PC-9 (cell line): ENCODE results near the gene YPEL2. TPM values are rescaled to one million over a fixed set of nuclear protein-coding genes. Genes with fewer than 3 reads are reported as not detected.

Source experiments
- BruUV-seq: library from RNA; stranded (reverse); fragments of 400-500 nt; replicated peaks from 2 replicates; lab custom pipeline; 2021; lab: Mats Ljungman, UMichigan
- CTCF ChIA-PET: fragments of 300-600 bp; sonication (Branson Sonifier 250); formaldehyde crosslinking; loops from one replicate; lab custom pipeline; 2022; ENCODE audit warnings: antibody characterized with exemption; lab: Charles Lee
- POLR2A ChIA-PET: fragments of 300-600 bp; sonication (Branson Sonifier 250); formaldehyde crosslinking; loops from one replicate; lab custom pipeline; 2022; ENCODE audit warnings: antibody characterized with exemption; ENCODE audit not compliant: unreplicated experiment; lab: Charles Lee
- DNase-seq, 2 experiments: peaks; one replicate each; pipeline versions ENCODE4 v3.0.0 to v3.0.0-alpha.2; 2015 to 2022; ENCODE audit warnings: mixed read lengths in 1 of 2
- H2AFZ ChIP-seq: fragments of 200-600 bp; sonication (generic); 2 replicates; pipeline ENCODE4 v1.8.1; 2017; ENCODE audit warnings: antibody characterized with exemption
- H3F3A ChIP-seq: fragments of 200-600 bp; sonication (generic); 2 replicates; pipeline ENCODE4 v1.8.1; 2017; ENCODE audit warnings: antibody characterized with exemption, mild to moderate bottlenecking, low read depth; ENCODE audit not compliant: insufficient read depth
- H3K27ac ChIP-seq: fragments of 200-600 bp; sonication (generic); 2 replicates; pipeline ENCODE4 v1.6.1; 2016; ENCODE audit warnings: mixed run types
- H3K27me3 ChIP-seq: fragments of 200-600 bp; sonication (generic); 2 replicates; pipeline ENCODE4 v1.6.1; 2016; ENCODE audit warnings: low read depth, mixed run types; ENCODE audit not compliant: insufficient read depth
- H3K36me3 ChIP-seq: fragments of 200-600 bp; sonication (generic); 2 replicates; pipeline ENCODE4 v1.6.1; 2016; ENCODE audit warnings: low read depth, mixed run types
- H3K4me1 ChIP-seq: fragments of 200-600 bp; sonication (generic); replicated peaks from 2 replicates; pipeline ENCODE4 v1.6.1; 2016; ENCODE audit warnings: mixed run types; ENCODE audit not compliant: insufficient read depth
- H3K4me2 ChIP-seq: fragments of 200-600 bp; sonication (generic); 2 replicates; pipeline ENCODE4 v1.6.1; 2017; ENCODE audit warnings: mixed run types
- H3K4me3 ChIP-seq: fragments of 200-600 bp; sonication (generic); 2 replicates; pipeline ENCODE4 v1.6.1; 2016; ENCODE audit warnings: mixed run types
- H3K79me2 ChIP-seq: fragments of 200-600 bp; sonication (generic); 2 replicates; pipeline ENCODE4 v1.6.1; 2017; ENCODE audit warnings: low read depth, mixed run types
- H3K9me2 ChIP-seq: fragments of 200-600 bp; sonication (generic); 2 replicates; pipeline ENCODE4 v1.8.1; 2017; ENCODE audit warnings: mild to moderate bottlenecking; ENCODE audit not compliant: insufficient read depth
- H3K9me3 ChIP-seq: fragments of 200-600 bp; sonication (generic); 2 replicates; pipeline ENCODE4 v1.8.1; 2016; ENCODE audit warnings: low read depth; ENCODE audit not compliant: insufficient read depth
- H4K20me1 ChIP-seq: fragments of 200-600 bp; sonication (generic); 2 replicates; pipeline ENCODE4 v1.8.1; 2017; ENCODE audit not compliant: insufficient read depth
- EZH2 ChIP-seq: fragments of 200-600 bp; sonication (generic); IDR thresholded peaks from 2 replicates; pipeline ENCODE4 v1.8.0; 2017; ENCODE audit warnings: antibody characterized with exemption, low read depth
- intact Hi-C: fragments of 100-400 bp; cut with micrococcal nuclease; formaldehyde crosslinking; loops from one replicate; pipeline ENCODE4 v1.10.0; 2022; ENCODE audit not compliant: unreplicated experiment
- total RNA-seq: library from RNA; stranded (reverse); gene quantifications from 2 replicates; pipeline ENCODE4 v1.2.3, GENCODE V29; 2021
- TF ChIP-seq, protein P1 (sequence below): fragments of 200-600 bp; sonication (generic); conservative IDR thresholded peaks from 2 replicates; pipeline ENCODE4 v1.6.1; 2017; ENCODE audit warnings: mixed run types, antibody characterized with exemption, mild to moderate bottlenecking, moderate library complexity

The YPEL2 gene
- total RNA-seq, 1 experiment from 2014 or later, result 12.9 TPM

DNA sequence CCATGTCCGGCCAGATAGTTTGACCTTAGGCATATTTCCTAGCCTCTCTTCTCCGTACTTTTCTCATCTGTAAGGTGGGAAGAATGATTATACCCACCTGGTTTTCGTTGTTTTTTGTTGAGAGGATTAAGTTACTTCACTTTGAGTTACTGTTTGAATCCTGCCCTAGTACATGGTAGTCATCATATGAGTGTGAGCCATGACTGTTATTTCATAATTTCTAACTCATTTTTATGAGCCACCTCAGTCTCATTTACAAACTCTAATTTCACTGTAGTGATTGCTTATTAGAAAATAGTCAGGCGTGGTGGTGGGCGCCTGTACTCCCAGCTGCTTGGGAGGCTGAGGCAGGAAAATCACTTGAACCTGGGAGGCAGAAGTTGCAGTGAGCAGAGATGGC is 45.1 kb downstream of the YPEL2 start:
- no TSS peak for BruUV-seq
- ChIA-PET CTCF (no interaction called here), POLR2A (no interaction called here)
- no peak overlapping the region for H3K4me2 ChIP-seq
- peaks cover 6% of the 10 kb centered on the region; the same call in 1 of the 2 replicates for H3F3A ChIP-seq
- H3K4me3 ChIP-seq, result no peak overlapping the region
- no peak overlapping the region for H3K27ac ChIP-seq
- H3K4me1 ChIP-seq, result peaks cover 12% of the 10 kb centered on the region
- no peaks in the 10 kb centered on the region for H3K9me3 ChIP-seq
- H2AFZ ChIP-seq, result no peak overlapping the region
- no peaks in the 10 kb centered on the region for H3K27me3 ChIP-seq
- DNase-seq, result no peak
- intact Hi-C loops, result no loop called here
- H4K20me1 ChIP-seq, result no peaks in the 10 kb centered on the region
- H3K9me2 ChIP-seq, result no peaks in the 10 kb centered on the region
- H3K79me2 ChIP-seq, result no peaks in the 10 kb centered on the region
- H3K36me3 ChIP-seq, result no peaks in the 10 kb centered on the region
- TF ChIP-seq EZH2, result no peak
- TF ChIP-seq, protein P1, sequence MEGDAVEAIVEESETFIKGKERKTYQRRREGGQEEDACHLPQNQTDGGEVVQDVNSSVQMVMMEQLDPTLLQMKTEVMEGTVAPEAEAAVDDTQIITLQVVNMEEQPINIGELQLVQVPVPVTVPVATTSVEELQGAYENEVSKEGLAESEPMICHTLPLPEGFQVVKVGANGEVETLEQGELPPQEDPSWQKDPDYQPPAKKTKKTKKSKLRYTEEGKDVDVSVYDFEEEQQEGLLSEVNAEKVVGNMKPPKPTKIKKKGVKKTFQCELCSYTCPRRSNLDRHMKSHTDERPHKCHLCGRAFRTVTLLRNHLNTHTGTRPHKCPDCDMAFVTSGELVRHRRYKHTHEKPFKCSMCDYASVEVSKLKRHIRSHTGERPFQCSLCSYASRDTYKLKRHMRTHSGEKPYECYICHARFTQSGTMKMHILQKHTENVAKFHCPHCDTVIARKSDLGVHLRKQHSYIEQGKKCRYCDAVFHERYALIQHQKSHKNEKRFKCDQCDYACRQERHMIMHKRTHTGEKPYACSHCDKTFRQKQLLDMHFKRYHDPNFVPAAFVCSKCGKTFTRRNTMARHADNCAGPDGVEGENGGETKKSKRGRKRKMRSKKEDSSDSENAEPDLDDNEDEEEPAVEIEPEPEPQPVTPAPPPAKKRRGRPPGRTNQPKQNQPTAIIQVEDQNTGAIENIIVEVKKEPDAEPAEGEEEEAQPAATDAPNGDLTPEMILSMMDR, result no peak

DNA sequence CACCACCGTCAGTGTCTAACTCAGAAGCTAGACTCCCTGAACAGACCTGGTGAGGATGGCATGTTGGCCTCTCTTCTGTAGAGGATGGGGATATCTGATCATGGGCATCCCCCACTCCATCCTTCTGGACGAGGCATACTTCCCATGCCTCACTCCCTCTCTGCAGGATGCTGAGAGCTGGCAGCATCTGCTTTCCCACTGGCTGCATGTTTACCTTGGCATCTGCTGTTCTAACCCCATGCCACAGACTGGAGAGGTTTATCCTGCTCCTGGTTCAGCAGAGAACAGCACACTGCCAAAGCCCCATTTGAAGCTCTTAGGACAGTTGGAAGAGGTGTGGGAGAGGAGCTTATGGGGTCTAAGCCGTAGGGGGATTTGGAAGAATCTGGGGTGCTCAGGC is 46.0 kb downstream of the YPEL2 start:
- no peak overlapping the region for H2AFZ ChIP-seq
- ChIA-PET POLR2A (no interaction called here), CTCF (no interaction called here)
- H3K36me3 ChIP-seq, result no peaks in the 10 kb centered on the region
- H3K9me3 ChIP-seq, result no peaks in the 10 kb centered on the region
- no peaks in the 10 kb centered on the region for H3K27me3 ChIP-seq
- peaks cover 3% of the 10 kb centered on the region for H3K4me1 ChIP-seq
- no peaks in the 10 kb centered on the region for H3K9me2 ChIP-seq
- H3K27ac ChIP-seq, result no peak overlapping the region
- no peak overlapping the region for H3K4me2 ChIP-seq
- no peaks in the 10 kb centered on the region for H4K20me1 ChIP-seq
- no peak overlapping the region for H3K4me3 ChIP-seq
- no peaks in the 10 kb centered on the region; the same call in 1 of the 2 replicates for H3F3A ChIP-seq
- TF ChIP-seq, protein P1, result no peak
- no peak for TF ChIP-seq EZH2
- intact Hi-C loops, result no loop called here
- no TSS peak for BruUV-seq
- DNase-seq, result no peak
- H3K79me2 ChIP-seq, result no peaks in the 10 kb centered on the region

DNA sequence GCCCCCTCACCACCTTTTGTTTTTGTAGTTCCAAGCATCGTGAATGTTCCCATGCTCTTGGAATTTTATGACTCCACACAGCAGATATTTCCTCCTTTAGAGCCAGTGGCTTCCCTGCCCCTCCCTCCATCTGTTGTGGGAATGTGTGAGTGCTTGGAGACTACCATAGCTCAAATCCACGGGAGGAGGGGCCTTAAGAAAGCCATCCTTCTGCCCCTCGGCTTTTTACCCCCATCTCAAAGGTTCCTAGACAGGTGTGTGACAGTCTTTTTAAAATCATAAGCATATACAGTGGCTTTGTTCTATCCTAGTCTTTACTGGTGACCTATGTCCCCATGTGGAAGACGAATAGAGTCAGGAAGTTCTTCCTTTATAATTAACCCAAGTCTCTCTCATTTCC is 47.2 kb downstream of the YPEL2 start:
- H3K9me2 ChIP-seq, result no peaks in the 10 kb centered on the region
- no TSS peak for BruUV-seq
- DNase-seq, result no peak
- no peak overlapping the region for H2AFZ ChIP-seq
- no peak overlapping the region for H3K4me2 ChIP-seq
- H3K79me2 ChIP-seq, result no peaks in the 10 kb centered on the region
- no peaks in the 10 kb centered on the region for H3K4me1 ChIP-seq
- H3K36me3 ChIP-seq, result no peaks in the 10 kb centered on the region
- H3K4me3 ChIP-seq, result no peak overlapping the region
- ChIA-PET POLR2A (interaction anchor here (0.8 kb wide), 1 partner anchor 49 kb away, joined by 5 read pairs; no protein-coding TSS in a partner anchor), CTCF (no interaction called here)
- intact Hi-C loops, result no loop called here
- H3K27me3 ChIP-seq, result no peaks in the 10 kb centered on the region
- H3K27ac ChIP-seq, result no peak overlapping the region
- TF ChIP-seq, protein P1, result no peak
- no peak for TF ChIP-seq EZH2
- no peaks in the 10 kb centered on the region; the same call in 1 of the 2 replicates for H3F3A ChIP-seq
- no peaks in the 10 kb centered on the region for H4K20me1 ChIP-seq
- no peaks in the 10 kb centered on the region for H3K9me3 ChIP-seq
